ENCODE measurements around the gene ADCY7. TPM values are rescaled to one million over a fixed set of nuclear protein-coding genes. Genes with fewer than 3 reads are reported as not detected.

Gene ADCY7
- total and polyA plus RNA-seq, 2 experiments from 2014 or later, result 3.9 to 4.4 TPM

- H3K4me3 ChIP-seq, result no peak overlapping the region
- H3K9me2 ChIP-seq (replicated peaks; ENCODE audit: insufficient read depth), result no peaks in the 10 kb centered on the region
- H4K20me1 ChIP-seq (ENCODE audit: insufficient read depth, poor library complexity, severe bottlenecking), result no peaks in the 10 kb centered on the region
- no peak overlapping the region for H2AFZ ChIP-seq
- WGBS (ENCODE audit: low lambda C conversion rate, missing lambda C conversion rate), result 97% methylated on average over 5 of the region's 5 CpGs
- H3K4me1 ChIP-seq (ENCODE audit: insufficient read depth), result no peaks in the 10 kb centered on the region
- H3K27ac ChIP-seq, result no peak overlapping the region
- TF ChIP-seq, protein P1, sequence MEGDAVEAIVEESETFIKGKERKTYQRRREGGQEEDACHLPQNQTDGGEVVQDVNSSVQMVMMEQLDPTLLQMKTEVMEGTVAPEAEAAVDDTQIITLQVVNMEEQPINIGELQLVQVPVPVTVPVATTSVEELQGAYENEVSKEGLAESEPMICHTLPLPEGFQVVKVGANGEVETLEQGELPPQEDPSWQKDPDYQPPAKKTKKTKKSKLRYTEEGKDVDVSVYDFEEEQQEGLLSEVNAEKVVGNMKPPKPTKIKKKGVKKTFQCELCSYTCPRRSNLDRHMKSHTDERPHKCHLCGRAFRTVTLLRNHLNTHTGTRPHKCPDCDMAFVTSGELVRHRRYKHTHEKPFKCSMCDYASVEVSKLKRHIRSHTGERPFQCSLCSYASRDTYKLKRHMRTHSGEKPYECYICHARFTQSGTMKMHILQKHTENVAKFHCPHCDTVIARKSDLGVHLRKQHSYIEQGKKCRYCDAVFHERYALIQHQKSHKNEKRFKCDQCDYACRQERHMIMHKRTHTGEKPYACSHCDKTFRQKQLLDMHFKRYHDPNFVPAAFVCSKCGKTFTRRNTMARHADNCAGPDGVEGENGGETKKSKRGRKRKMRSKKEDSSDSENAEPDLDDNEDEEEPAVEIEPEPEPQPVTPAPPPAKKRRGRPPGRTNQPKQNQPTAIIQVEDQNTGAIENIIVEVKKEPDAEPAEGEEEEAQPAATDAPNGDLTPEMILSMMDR (IDR thresholded peaks at IDR 0.05; ENCODE audit: poor library complexity), result no peak
- TF ChIP-seq EZH2 (IDR thresholded peaks at IDR 0.05; ENCODE audit: borderline replicate concordance), result no peak
- H3K79me2 ChIP-seq, result no peaks in the 10 kb centered on the region
- H3K27me3 ChIP-seq, result no peaks in the 10 kb centered on the region
- DNase-seq (ENCODE audit: low spot score), result no peak
- H3K4me2 ChIP-seq, result no peak overlapping the region
- no peaks in the 10 kb centered on the region for H3K9me3 ChIP-seq (ENCODE audit: low read depth)
- peaks cover 3% of the 10 kb centered on the region for H3K36me3 ChIP-seq (replicated peaks; ENCODE audit: insufficient read depth, low read depth)
Observed at GRCh38 chr16:50351116-50351515, 84.8 kb downstream of the ADCY7 start.

DNA sequence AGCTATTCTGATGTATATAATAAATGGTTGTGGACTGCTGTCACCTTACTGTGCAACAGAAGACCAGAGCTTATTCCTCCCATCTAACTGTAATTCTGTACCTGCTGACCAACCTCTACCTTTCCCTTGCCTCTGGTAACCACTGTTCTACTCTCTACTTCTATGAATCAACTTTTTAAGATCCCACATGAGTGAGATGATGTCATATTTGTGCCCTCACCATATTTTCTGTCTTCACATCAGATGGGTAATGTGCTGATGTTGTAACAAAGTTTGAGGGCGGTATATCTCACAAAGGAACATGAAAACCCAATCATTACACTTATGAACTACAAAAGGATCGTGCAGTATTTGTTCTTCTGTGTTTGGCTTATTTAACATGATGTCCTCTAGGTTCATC lies 85.6 kb downstream of the ADCY7 start:
- 96% methylated on average over 2 of the region's 2 CpGs for WGBS (ENCODE audit: low lambda C conversion rate, missing lambda C conversion rate)
- TF ChIP-seq EZH2phosphoT487 (IDR thresholded peaks at IDR 0.05; ENCODE audit: low read depth, severe bottlenecking, unreplicated experiment), result no peak
- TF ChIP-seq EZH2 (IDR thresholded peaks at IDR 0.05; ENCODE audit: borderline replicate concordance), result no peak
- TF ChIP-seq, protein P1 (IDR thresholded peaks at IDR 0.05; ENCODE audit: poor library complexity), result no peak
- no peaks in the 10 kb centered on the region for H3K79me2 ChIP-seq
- no peak overlapping the region for H3K27ac ChIP-seq
- H3K4me3 ChIP-seq, result no peak overlapping the region
- peaks cover 3% of the 10 kb centered on the region for H3K36me3 ChIP-seq (replicated peaks; ENCODE audit: insufficient read depth, low read depth)
- H4K20me1 ChIP-seq (ENCODE audit: insufficient read depth, poor library complexity, severe bottlenecking), result no peaks in the 10 kb centered on the region
- no peak overlapping the region for H3K4me2 ChIP-seq
- DNase-seq (ENCODE audit: low spot score), result no peak
- no peaks in the 10 kb centered on the region for H3K9me2 ChIP-seq (replicated peaks; ENCODE audit: insufficient read depth)
- H3K27me3 ChIP-seq, result no peaks in the 10 kb centered on the region
- no peak overlapping the region for H2AFZ ChIP-seq
- H3K4me1 ChIP-seq (ENCODE audit: insufficient read depth), result no peaks in the 10 kb centered on the region
- no peaks in the 10 kb centered on the region for H3K9me3 ChIP-seq (ENCODE audit: low read depth)

DNA sequence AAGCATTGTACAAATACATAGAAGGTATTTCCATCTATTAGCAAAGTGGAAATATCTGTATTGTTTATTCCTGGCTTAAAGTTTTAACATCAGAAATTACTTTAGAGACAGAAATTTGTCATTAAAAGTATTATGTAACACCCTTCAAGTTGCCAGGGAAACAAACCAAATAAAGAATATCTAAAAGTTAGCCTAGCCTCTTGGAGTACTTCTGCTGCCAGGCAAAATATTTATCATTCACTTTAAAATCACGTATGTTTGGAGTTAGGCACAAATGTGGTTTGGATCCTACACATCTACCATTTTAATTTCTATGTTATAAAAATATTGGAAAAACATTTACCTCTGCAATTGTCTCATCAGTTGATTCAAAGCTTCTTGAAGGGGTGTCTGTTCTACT lies 87.7 kb downstream of the ADCY7 start:
- no peak for TF ChIP-seq EZH2phosphoT487 (IDR thresholded peaks at IDR 0.05; ENCODE audit: low read depth, severe bottlenecking, unreplicated experiment)
- TF ChIP-seq, protein P1 (IDR thresholded peaks at IDR 0.05; ENCODE audit: poor library complexity), result no peak
- TF ChIP-seq EZH2 (IDR thresholded peaks at IDR 0.05; ENCODE audit: borderline replicate concordance), result no peak
- peaks cover 3% of the 10 kb centered on the region for H3K36me3 ChIP-seq (replicated peaks; ENCODE audit: insufficient read depth, low read depth)
- no peak overlapping the region for H3K27ac ChIP-seq
- H3K4me2 ChIP-seq, result no peak overlapping the region
- H3K9me2 ChIP-seq (replicated peaks; ENCODE audit: insufficient read depth), result no peaks in the 10 kb centered on the region
- H3K27me3 ChIP-seq, result no peaks in the 10 kb centered on the region
- H3K79me2 ChIP-seq, result peaks cover 10% of the 10 kb centered on the region
- no peak for DNase-seq (ENCODE audit: low spot score)
- H3K4me3 ChIP-seq, result no peak overlapping the region
- H3K9me3 ChIP-seq (ENCODE audit: low read depth), result no peaks in the 10 kb centered on the region
- H3K4me1 ChIP-seq (ENCODE audit: insufficient read depth), result no peaks in the 10 kb centered on the region
- H2AFZ ChIP-seq, result no peak overlapping the region
- WGBS (ENCODE audit: low lambda C conversion rate, missing lambda C conversion rate), result 85% methylated on average over 1 of the region's 1 CpG
- no peaks in the 10 kb centered on the region for H4K20me1 ChIP-seq (ENCODE audit: insufficient read depth, poor library complexity, severe bottlenecking)
